ENCODE data around the gene MRM2.

Gene MRM2

GRCh38 chr7:2202361-2202761 lies 39.6 kb downstream of the MRM2 start:
- no peak for DNase-seq (ENCODE audit: low read depth)
- no peak overlapping the region for H3K4me3 ChIP-seq (ENCODE audit: control insufficient read depth, low read depth, low read length)
- no peak for TF ChIP-seq CTCF (conservative IDR thresholded peaks at IDR 0.05; ENCODE audit: control insufficient read depth, insufficient read depth, low read depth, low read length)

- no peak for DNase-seq (ENCODE audit: low read depth)
- no peak overlapping the region for H3K4me3 ChIP-seq (ENCODE audit: control insufficient read depth, low read depth, low read length)
- TF ChIP-seq CTCF (conservative IDR thresholded peaks at IDR 0.05; ENCODE audit: control insufficient read depth, insufficient read depth, low read depth, low read length), result no peak
These were observed 40.2 kb downstream of the MRM2 start for GRCh38 chr7:2201686-2202360.

- no peak for DNase-seq (ENCODE audit: low read depth)
- H3K4me3 ChIP-seq (ENCODE audit: control insufficient read depth, low read depth, low read length), result no peak overlapping the region
- no peak for TF ChIP-seq CTCF (conservative IDR thresholded peaks at IDR 0.05; ENCODE audit: control insufficient read depth, insufficient read depth, low read depth, low read length)
These were observed 40.9 kb downstream of the MRM2 start for GRCh38 chr7:2201128-2201527.

- no peak for DNase-seq (ENCODE audit: low read depth)
- H3K4me3 ChIP-seq (ENCODE audit: control insufficient read depth, low read depth, low read length), result no peak overlapping the region
- TF ChIP-seq CTCF (conservative IDR thresholded peaks at IDR 0.05; ENCODE audit: control insufficient read depth, insufficient read depth, low read depth, low read length), result no peak
These were observed 41.4 kb downstream of the MRM2 start for GRCh38 chr7:2200584-2200980.

- TF ChIP-seq CTCF (conservative IDR thresholded peaks at IDR 0.05; ENCODE audit: control insufficient read depth, insufficient read depth, low read depth, low read length), result no peak
- H3K4me3 ChIP-seq (ENCODE audit: control insufficient read depth, low read depth, low read length), result no peak overlapping the region
- DNase-seq (ENCODE audit: low read depth), result no peak
These were observed 41.9 kb downstream of the MRM2 start for GRCh38 chr7:2199956-2200583.

- no peak overlapping the region for H3K4me3 ChIP-seq (ENCODE audit: control insufficient read depth, low read depth, low read length)
- DNase-seq (ENCODE audit: low read depth), result no peak
- no peak for TF ChIP-seq CTCF (conservative IDR thresholded peaks at IDR 0.05; ENCODE audit: control insufficient read depth, insufficient read depth, low read depth, low read length)
These were observed 42.5 kb downstream of the MRM2 start for GRCh38 chr7:2199528-2199927.
